Measurements from ENCODE around the gene PI4K2A.

GRCh38 chr10:97719602-97720001, 79.1 kb downstream of the PI4K2A start:
- no peak for TF ChIP-seq CTCF (conservative IDR thresholded peaks at IDR 0.05; ENCODE audit: low read length)
- TF ChIP-seq EZH2phosphoT487 (IDR thresholded peaks at IDR 0.05; ENCODE audit: borderline replicate concordance): no peak

All from Loucy (cell line).